HepG2 (cell line): ENCODE results near the gene AMPD2. TPM values are rescaled to one million over a fixed set of nuclear protein-coding genes. Genes with fewer than 3 reads are reported as not detected.

Source experiments
- ASH2L ChIP-seq: fragments of 300-600, 200-600 bp; sonication (generic); IDR thresholded peaks from 2 replicates; pipeline ENCODE4 v1.7.0; 2017; ENCODE audit warnings: low read depth, mild to moderate bottlenecking, moderate library complexity, mixed read lengths, low read length; ENCODE audit not compliant: insufficient read length
- ESRRA ChIP-seq: sonication (generic); formaldehyde crosslinking; IDR thresholded peaks from 2 replicates; pipeline ENCODE4 v1.5.1; 2020; ENCODE audit warnings: mild to moderate bottlenecking, low read depth, missing genetic modification reagents
- GTF3A ChIP-seq: sonication (generic); formaldehyde crosslinking; conservative IDR thresholded peaks from 2 replicates; pipeline ENCODE4 v1.4.0; 2020; ENCODE audit warnings: mild to moderate bottlenecking, missing genetic modification reagents
- IKZF4 ChIP-seq: sonication (generic); formaldehyde crosslinking; IDR thresholded peaks from 2 replicates; pipeline ENCODE4 v1.5.1; 2020; ENCODE audit warnings: borderline replicate concordance, mild to moderate bottlenecking, low read depth, missing genetic modification reagents; ENCODE audit errors: not compliant biosample characterization
- KLF11 ChIP-seq: IDR thresholded peaks from 2 replicates; pipeline ENCODE4 v1.6.1; 2016; ENCODE audit warnings: missing compliant biosample characterization
- KLF6 ChIP-seq: IDR thresholded peaks from 2 replicates; pipeline ENCODE4 v1.8.0; 2016; ENCODE audit warnings: missing biosample characterization, missing genetic modification reagents
- PHF20 ChIP-seq: sonication (generic); formaldehyde crosslinking; IDR thresholded peaks from 2 replicates; pipeline ENCODE4 v1.5.0; 2020; ENCODE audit warnings: mild to moderate bottlenecking, missing genetic modification reagents
- YY1 ChIP-seq: IDR thresholded peaks from 2 replicates; pipeline ENCODE4 v1.6.1; 2011; ENCODE audit warnings: low read length, low read depth, moderate library complexity, mild to moderate bottlenecking; ENCODE audit not compliant: insufficient read depth, insufficient replicate concordance
- ZFP36L1 ChIP-seq: sonication (generic); formaldehyde crosslinking; IDR thresholded peaks from 2 replicates; pipeline ENCODE4 v1.8.0; 2022; ENCODE audit warnings: mild to moderate bottlenecking, missing genetic modification reagents, moderate library complexity
- ZKSCAN1 ChIP-seq: fragments of 150-350 bp; IDR thresholded peaks from 2 replicates; pipeline ENCODE4 v1.6.1; 2014; ENCODE audit warnings: low read length
- ZMYM3 ChIP-seq: sonication (generic); formaldehyde crosslinking; IDR thresholded peaks from 2 replicates; pipeline ENCODE4 v1.5.1; 2020; ENCODE audit warnings: mild to moderate bottlenecking, missing genetic modification reagents
- ZNF546 ChIP-seq: sonication (generic); formaldehyde crosslinking; conservative IDR thresholded peaks from 2 replicates; pipeline ENCODE4 v1.8.1; 2023; ENCODE audit warnings: mild to moderate bottlenecking, missing genetic modification reagents
- ZNF598 ChIP-seq: sonication (generic); formaldehyde crosslinking; IDR thresholded peaks from 2 replicates; pipeline ENCODE4 v1.5.1; 2020; ENCODE audit warnings: mild to moderate bottlenecking, missing genetic modification reagents, borderline replicate concordance
- ZNF773 ChIP-seq: sonication (generic); formaldehyde crosslinking; IDR thresholded peaks from 2 replicates; pipeline ENCODE4 v1.4.0; 2020; ENCODE audit warnings: missing genetic modification reagents, borderline replicate concordance
- ZNF83 ChIP-seq: sonication (generic); formaldehyde crosslinking; IDR thresholded peaks from 2 replicates; pipeline ENCODE4 v1.4.0; 2020; ENCODE audit warnings: missing genetic modification reagents, mild to moderate bottlenecking, borderline replicate concordance
- ZSCAN20 ChIP-seq: sonication (generic); formaldehyde crosslinking; IDR thresholded peaks from 2 replicates; pipeline ENCODE4 v1.4.0; 2020; ENCODE audit warnings: missing genetic modification reagents, mild to moderate bottlenecking, borderline replicate concordance
- polyA plus RNA-seq, 8 experiments: library from polyadenylated mRNA; depleted of rRNA in 3 of 8; stranded (reverse) in 7 of 8; unstranded in 1 of 8; fragments of >200 nt; fragmentation: Illumina TruSeq in 4 of 8; extraction: Trizol in 4 of 8; gene quantifications; 2 replicates each; pipeline versions ENCODE4 v1.2.1 to v1.2.3, GENCODE V29; 2011 to 2016; ENCODE audit warnings: low read depth in 4 of 8, missing spikeins in 1 of 8, mixed read lengths in 1 of 8; ENCODE audit not compliant: insufficient read depth in 1 of 8
- total RNA-seq, 5 experiments: library from RNA; depleted of rRNA; stranded (reverse); fragments of >200 nt; fragmentation: Illumina TruSeq; extraction: Trizol; gene quantifications; 2 replicates each; pipeline ENCODE4 v1.2.3, GENCODE V29; 2016; ENCODE audit warnings: low read depth in 1 of 5
- TF ChIP-seq, protein P1 (sequence below): sonication (generic); formaldehyde crosslinking; IDR thresholded peaks from 2 replicates; pipeline ENCODE4 v1.4.0; 2020; ENCODE audit warnings: missing genetic modification reagents
- TF ChIP-seq, protein P2 (sequence below): IDR thresholded peaks from 2 replicates; pipeline ENCODE4 v1.6.1; 2016; ENCODE audit warnings: low read depth, borderline replicate concordance
- TF ChIP-seq, protein P3 (sequence below): sonication (generic); formaldehyde crosslinking; IDR thresholded peaks from 2 replicates; pipeline ENCODE4 v1.5.1; 2020; ENCODE audit warnings: mild to moderate bottlenecking, moderate library complexity, missing genetic modification reagents
- TF ChIP-seq, protein P4 (sequence below): sonication (generic); IDR thresholded peaks from 2 replicates; pipeline ENCODE4 v1.6.1; 2016; ENCODE audit warnings: low read depth, borderline replicate concordance
- TF ChIP-seq, protein P5 (sequence below): sonication (generic); formaldehyde crosslinking; IDR thresholded peaks from 2 replicates; pipeline ENCODE4 v1.5.1; 2020; ENCODE audit warnings: missing genetic modification reagents, mild to moderate bottlenecking, borderline replicate concordance

AMPD2 gene
- total and polyA plus RNA-seq, 2 of the 13 experiments (the other 11 are each of a cell fraction or from before 2014, with no cell fraction given): 62.3 to 82.0 TPM

DNA sequence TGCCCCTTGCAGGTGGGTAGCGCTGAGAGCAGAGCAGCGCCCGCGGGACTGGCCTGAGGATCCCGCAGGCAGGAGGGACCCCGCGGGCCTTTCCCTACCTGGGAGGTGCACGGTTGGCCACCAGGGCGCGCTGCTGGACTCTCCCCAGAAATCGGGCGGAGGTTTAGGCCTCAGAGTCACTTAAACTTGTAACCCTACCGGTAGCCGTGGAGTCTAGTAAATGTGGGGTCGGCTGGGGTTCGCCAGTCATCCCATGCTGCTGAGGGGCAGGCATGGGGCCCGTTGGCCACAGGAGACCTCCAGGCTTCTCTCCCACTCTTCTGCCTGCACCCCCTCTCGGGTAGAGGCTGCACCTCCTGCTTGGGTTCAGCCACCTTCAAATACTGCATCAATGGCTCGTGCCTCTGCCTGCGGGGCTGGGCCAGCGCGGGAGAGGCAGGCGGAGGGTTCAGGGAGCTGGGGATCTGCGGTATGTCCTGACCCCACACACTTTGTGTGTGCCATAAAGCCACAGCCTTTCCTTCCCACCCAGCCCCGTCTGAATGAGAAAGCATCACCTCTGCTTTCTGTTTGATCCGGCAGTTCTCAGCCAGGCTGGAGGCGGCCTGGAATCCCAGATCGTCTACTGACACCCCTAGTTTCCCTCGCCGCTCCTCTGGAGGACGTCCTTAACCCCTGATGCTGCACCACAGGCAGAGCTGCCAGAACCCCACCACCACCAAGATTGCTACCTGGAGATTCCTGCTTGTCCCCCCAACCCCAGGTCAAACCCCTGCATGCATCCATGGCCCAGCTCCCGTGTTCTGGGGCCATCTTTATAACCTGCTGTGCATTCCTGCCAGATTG, 24.0 kb downstream of the AMPD2 start (continued):
- no peak for TF ChIP-seq ZNF83
- no peak; the same call in 1 of the 2 replicates for TF ChIP-seq ZNF598 (CRISPR knock-in tag)
- TF ChIP-seq ZKSCAN1: no peak
- TF ChIP-seq ZNF546 (CRISPR knock-in tag): no peak
- TF ChIP-seq, protein P1, sequence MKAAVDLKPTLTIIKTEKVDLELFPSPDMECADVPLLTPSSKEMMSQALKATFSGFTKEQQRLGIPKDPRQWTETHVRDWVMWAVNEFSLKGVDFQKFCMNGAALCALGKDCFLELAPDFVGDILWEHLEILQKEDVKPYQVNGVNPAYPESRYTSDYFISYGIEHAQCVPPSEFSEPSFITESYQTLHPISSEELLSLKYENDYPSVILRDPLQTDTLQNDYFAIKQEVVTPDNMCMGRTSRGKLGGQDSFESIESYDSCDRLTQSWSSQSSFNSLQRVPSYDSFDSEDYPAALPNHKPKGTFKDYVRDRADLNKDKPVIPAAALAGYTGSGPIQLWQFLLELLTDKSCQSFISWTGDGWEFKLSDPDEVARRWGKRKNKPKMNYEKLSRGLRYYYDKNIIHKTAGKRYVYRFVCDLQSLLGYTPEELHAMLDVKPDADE (CRISPR knock-in tag): no peak
- TF ChIP-seq, protein P2, sequence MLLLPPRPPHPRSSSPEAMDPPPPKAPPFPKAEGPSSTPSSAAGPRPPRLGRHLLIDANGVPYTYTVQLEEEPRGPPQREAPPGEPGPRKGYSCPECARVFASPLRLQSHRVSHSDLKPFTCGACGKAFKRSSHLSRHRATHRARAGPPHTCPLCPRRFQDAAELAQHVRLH (CRISPR knock-in tag): peak; percentile 39; the same call in 1 of the 2 replicates
- TF ChIP-seq ESRRA (CRISPR knock-in tag): no peak
- no peak for TF ChIP-seq ZSCAN20 (CRISPR knock-in tag)
- TF ChIP-seq, protein P3, sequence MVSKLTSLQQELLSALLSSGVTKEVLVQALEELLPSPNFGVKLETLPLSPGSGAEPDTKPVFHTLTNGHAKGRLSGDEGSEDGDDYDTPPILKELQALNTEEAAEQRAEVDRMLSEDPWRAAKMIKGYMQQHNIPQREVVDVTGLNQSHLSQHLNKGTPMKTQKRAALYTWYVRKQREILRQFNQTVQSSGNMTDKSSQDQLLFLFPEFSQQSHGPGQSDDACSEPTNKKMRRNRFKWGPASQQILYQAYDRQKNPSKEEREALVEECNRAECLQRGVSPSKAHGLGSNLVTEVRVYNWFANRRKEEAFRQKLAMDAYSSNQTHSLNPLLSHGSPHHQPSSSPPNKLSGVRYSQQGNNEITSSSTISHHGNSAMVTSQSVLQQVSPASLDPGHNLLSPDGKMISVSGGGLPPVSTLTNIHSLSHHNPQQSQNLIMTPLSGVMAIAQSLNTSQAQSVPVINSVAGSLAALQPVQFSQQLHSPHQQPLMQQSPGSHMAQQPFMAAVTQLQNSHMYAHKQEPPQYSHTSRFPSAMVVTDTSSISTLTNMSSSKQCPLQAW: no peak; the same call in 1 of the 2 replicates
- TF ChIP-seq ZNF773 (CRISPR knock-in tag): no peak
- TF ChIP-seq, protein P4, sequence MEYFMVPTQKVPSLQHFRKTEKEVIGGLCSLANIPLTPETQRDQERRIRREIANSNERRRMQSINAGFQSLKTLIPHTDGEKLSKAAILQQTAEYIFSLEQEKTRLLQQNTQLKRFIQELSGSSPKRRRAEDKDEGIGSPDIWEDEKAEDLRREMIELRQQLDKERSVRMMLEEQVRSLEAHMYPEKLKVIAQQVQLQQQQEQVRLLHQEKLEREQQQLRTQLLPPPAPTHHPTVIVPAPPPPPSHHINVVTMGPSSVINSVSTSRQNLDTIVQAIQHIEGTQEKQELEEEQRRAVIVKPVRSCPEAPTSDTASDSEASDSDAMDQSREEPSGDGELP: no peak
- TF ChIP-seq PHF20 (CRISPR knock-in tag): no peak
- TF ChIP-seq YY1: peak; percentile 39
- TF ChIP-seq IKZF4 (CRISPR knock-in tag): no peak
- TF ChIP-seq, protein P5, sequence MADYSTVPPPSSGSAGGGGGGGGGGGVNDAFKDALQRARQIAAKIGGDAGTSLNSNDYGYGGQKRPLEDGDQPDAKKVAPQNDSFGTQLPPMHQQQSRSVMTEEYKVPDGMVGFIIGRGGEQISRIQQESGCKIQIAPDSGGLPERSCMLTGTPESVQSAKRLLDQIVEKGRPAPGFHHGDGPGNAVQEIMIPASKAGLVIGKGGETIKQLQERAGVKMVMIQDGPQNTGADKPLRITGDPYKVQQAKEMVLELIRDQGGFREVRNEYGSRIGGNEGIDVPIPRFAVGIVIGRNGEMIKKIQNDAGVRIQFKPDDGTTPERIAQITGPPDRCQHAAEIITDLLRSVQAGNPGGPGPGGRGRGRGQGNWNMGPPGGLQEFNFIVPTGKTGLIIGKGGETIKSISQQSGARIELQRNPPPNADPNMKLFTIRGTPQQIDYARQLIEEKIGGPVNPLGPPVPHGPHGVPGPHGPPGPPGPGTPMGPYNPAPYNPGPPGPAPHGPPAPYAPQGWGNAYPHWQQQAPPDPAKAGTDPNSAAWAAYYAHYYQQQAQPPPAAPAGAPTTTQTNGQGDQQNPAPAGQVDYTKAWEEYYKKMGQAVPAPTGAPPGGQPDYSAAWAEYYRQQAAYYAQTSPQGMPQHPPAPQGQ (CRISPR knock-in tag): no peak
- 0 out of 2 replicates have a peak, but pooled peaks have one; percentile 38 for TF ChIP-seq KLF11 (CRISPR knock-in tag)
- no peak for TF ChIP-seq GTF3A (CRISPR knock-in tag)
- TF ChIP-seq ZMYM3 (CRISPR knock-in tag): 0 out of 2 replicates have a peak, but pooled peaks have one; percentile 20
- 0 out of 2 replicates have a peak, but pooled peaks have one; percentile 30 for TF ChIP-seq KLF6 (CRISPR knock-in tag)
- no peak for TF ChIP-seq ZFP36L1
- TF ChIP-seq ASH2L: peak; percentile 29
